H9 (cell line): ENCODE data around the gene BATF. TPM values are rescaled to one million over a fixed set of nuclear protein-coding genes. Genes with fewer than 3 reads are reported as not detected.

Experiments used
- DNase-seq: peaks from one replicate; pipeline ENCODE4 v3.0.0-alpha.2; 2017
- H2AFZ ChIP-seq: one replicate; pipeline ENCODE4 v1.6.1; 2013; ENCODE audit warnings: mild to moderate bottlenecking, low read length, control low read depth, moderate library complexity
- H2AK5ac ChIP-seq: 2 replicates; pipeline ENCODE4 v1.6.1; 2013; ENCODE audit warnings: low read length, control low read depth, mixed read lengths; ENCODE audit not compliant: insufficient read length
- H2BK120ac ChIP-seq: one replicate; pipeline ENCODE4 v1.6.1; 2013; ENCODE audit warnings: low read depth, mild to moderate bottlenecking, low read length, control low read depth, inconsistent platforms; ENCODE audit not compliant: poor library complexity, severe bottlenecking
- H2BK12ac ChIP-seq: 2 replicates; pipeline ENCODE4 v1.6.1; 2013; ENCODE audit warnings: low read length, control low read depth, mixed read lengths, low read depth; ENCODE audit not compliant: insufficient read length
- H2BK15ac ChIP-seq: 2 replicates; pipeline ENCODE4 v1.6.1; 2013; ENCODE audit warnings: low read depth, low read length, control low read depth
- H2BK20ac ChIP-seq: one replicate; pipeline ENCODE4 v1.6.1; 2013; ENCODE audit warnings: low read depth, mild to moderate bottlenecking, low read length, control low read depth, inconsistent platforms; ENCODE audit not compliant: poor library complexity, severe bottlenecking
- H2BK5ac ChIP-seq: 2 replicates; pipeline ENCODE4 v1.6.1; 2013; ENCODE audit warnings: low read length, control low read depth, mixed read lengths; ENCODE audit not compliant: insufficient read length
- H3K14ac ChIP-seq: 2 replicates; pipeline ENCODE4 v1.6.1; 2013; ENCODE audit warnings: low read length, control low read depth; ENCODE audit not compliant: insufficient read depth
- H3K18ac ChIP-seq: 2 replicates; pipeline ENCODE4 v1.6.1; 2013; ENCODE audit warnings: low read depth, mild to moderate bottlenecking, mixed read lengths, low read length, control low read depth; ENCODE audit not compliant: insufficient read length
- H3K23ac ChIP-seq: 2 replicates; pipeline ENCODE4 v1.6.1; 2013; ENCODE audit warnings: low read length, control low read depth, mixed read lengths, low read depth; ENCODE audit not compliant: insufficient read length
- H3K23me2 ChIP-seq: 2 replicates; pipeline ENCODE4 v1.6.1; 2013; ENCODE audit warnings: low read depth, mild to moderate bottlenecking, mixed read lengths, low read length, control low read depth; ENCODE audit not compliant: insufficient read length, poor library complexity, severe bottlenecking
- H3K27ac ChIP-seq: 2 replicates; pipeline ENCODE4 v1.5.1; 2013; ENCODE audit warnings: low read length, control low read depth, mixed read lengths, low read depth; ENCODE audit not compliant: insufficient read length
- H3K27me3 ChIP-seq: 2 replicates; pipeline ENCODE4 v1.6.1; 2013; ENCODE audit warnings: low read length, control low read depth, inconsistent platforms; ENCODE audit not compliant: insufficient read depth
- H3K4ac ChIP-seq: 2 replicates; pipeline ENCODE4 v1.6.1; 2013; ENCODE audit warnings: low read depth, mild to moderate bottlenecking, control low read depth, inconsistent platforms, low read length, moderate library complexity
- H3K4me1 ChIP-seq: 2 replicates; pipeline ENCODE4 v1.6.1; 2013; ENCODE audit warnings: low read length, control low read depth, inconsistent platforms; ENCODE audit not compliant: insufficient read depth
- H3K4me2 ChIP-seq: 2 replicates; pipeline ENCODE4 v1.6.1; 2013; ENCODE audit warnings: low read length, control low read depth, mixed read lengths; ENCODE audit not compliant: insufficient read length, insufficient read depth
- H3K56ac ChIP-seq: 2 replicates; pipeline ENCODE4 v1.6.1; 2013; ENCODE audit warnings: low read depth, mild to moderate bottlenecking, mixed read lengths, low read length, control low read depth; ENCODE audit not compliant: insufficient read length
- H3K79me1 ChIP-seq: 2 replicates; pipeline ENCODE4 v1.6.1; 2013; ENCODE audit warnings: low read depth, mild to moderate bottlenecking, moderate library complexity, low read length, control low read depth, inconsistent platforms; ENCODE audit not compliant: insufficient read depth, poor library complexity, severe bottlenecking
- H3K79me2 ChIP-seq: 2 replicates; pipeline ENCODE4 v1.6.1; 2013; ENCODE audit warnings: low read length, control low read depth, inconsistent platforms; ENCODE audit not compliant: insufficient read depth
- H3K9ac ChIP-seq: 2 replicates; pipeline ENCODE4 v1.6.1; 2013; ENCODE audit warnings: low read length, control low read depth, mixed read lengths; ENCODE audit not compliant: insufficient read length; ENCODE audit errors: extremely low read depth
- H3K9me3 ChIP-seq: one replicate; pipeline ENCODE4 v1.6.1; 2013; ENCODE audit warnings: low read depth, low read length, inconsistent platforms; ENCODE audit not compliant: control insufficient read depth
- H3T11ph ChIP-seq: one replicate; pipeline ENCODE4 v1.6.1; 2013; ENCODE audit warnings: mild to moderate bottlenecking, low read length, control low read depth, inconsistent platforms
- H4K20me1 ChIP-seq: one replicate; pipeline ENCODE4 v1.6.1; 2013; ENCODE audit not compliant: control insufficient read depth, insufficient read length, insufficient read depth
- H4K5ac ChIP-seq: 2 replicates; pipeline ENCODE4 v1.6.1; 2013; ENCODE audit warnings: low read depth, mild to moderate bottlenecking, mixed read lengths, low read length, control low read depth; ENCODE audit not compliant: insufficient read length
- H4K8ac ChIP-seq: replicated peaks from 2 replicates; pipeline ENCODE4 v1.6.1; 2013; ENCODE audit warnings: low read length, control low read depth, mixed read lengths, low read depth; ENCODE audit not compliant: insufficient read length
- H4K91ac ChIP-seq: 2 replicates; pipeline ENCODE4 v1.6.1; 2013; ENCODE audit warnings: low read depth, mild to moderate bottlenecking, moderate library complexity, mixed read lengths, low read length, control low read depth; ENCODE audit not compliant: insufficient read length
- H3K27ac Mint-ChIP-seq, 3 experiments: 2 replicates in 2 of 3; 3 replicates in 1 of 3; pipeline ENCODE4 v1.8.0; 2020 to 2021; ENCODE audit warnings: mixed read lengths in 3 of 3, mild to moderate bottlenecking in 1 of 3, moderate library complexity in 1 of 3
- H3K27me3 Mint-ChIP-seq: 2 replicates; pipeline ENCODE4 v1.8.0; 2021; ENCODE audit warnings: low read depth, mild to moderate bottlenecking, moderate library complexity, mixed read lengths
- H3K36me3 Mint-ChIP-seq, 3 experiments: 2 replicates in 2 of 3; 3 replicates in 1 of 3; pipeline ENCODE4 v1.8.0; 2020 to 2021; ENCODE audit warnings: low read depth in 3 of 3, mixed read lengths in 3 of 3; ENCODE audit not compliant: insufficient read depth in 1 of 3
- H3K4me1 Mint-ChIP-seq, 2 experiments: 2 replicates each; pipeline ENCODE4 v1.8.0; 2020; ENCODE audit warnings: mixed read lengths in 2 of 2
- H3K4me3 Mint-ChIP-seq, 2 experiments: 2 replicates in 1 of 2; 3 replicates in 1 of 2; pipeline ENCODE4 v1.8.0; 2020 to 2021; ENCODE audit warnings: mild to moderate bottlenecking in 2 of 2, mixed read lengths in 2 of 2, moderate library complexity in 1 of 2
- H3K9me3 Mint-ChIP-seq, 2 experiments: 2 replicates in 1 of 2; 3 replicates in 1 of 2; pipeline ENCODE4 v1.8.0; 2020; ENCODE audit warnings: mild to moderate bottlenecking in 2 of 2, mixed read lengths in 2 of 2, moderate library complexity in 1 of 2
- WGBS: extraction: QIAGEN DNeasy Blood & Tissue Kit; methylation state at CpG from one replicate; pipeline ENCODE4 v1.1.7; 2013; ENCODE audit warnings: missing lambda C conversion rate, low lambda C conversion rate, mixed read lengths; ENCODE audit not compliant: insufficient read length; ENCODE audit errors: extremely low coverage; 5-methylcytosine and 5-hydroxymethylcytosine counted together
- total RNA-seq: library from RNA; stranded (reverse); gene quantifications from 2 replicates; pipeline ENCODE4 v1.2.1, GENCODE V29; 2021
- TF ChIP-seq, protein P1 (sequence below): fragments of 200-600 bp; sonication (generic); conservative IDR thresholded peaks from 3 replicates; pipeline ENCODE4 v1.8.0; 2021; ENCODE audit warnings: antibody characterized with exemption, mild to moderate bottlenecking

Gene BATF
- total RNA-seq, 1 experiment from 2014 or later = not detected

DNA sequence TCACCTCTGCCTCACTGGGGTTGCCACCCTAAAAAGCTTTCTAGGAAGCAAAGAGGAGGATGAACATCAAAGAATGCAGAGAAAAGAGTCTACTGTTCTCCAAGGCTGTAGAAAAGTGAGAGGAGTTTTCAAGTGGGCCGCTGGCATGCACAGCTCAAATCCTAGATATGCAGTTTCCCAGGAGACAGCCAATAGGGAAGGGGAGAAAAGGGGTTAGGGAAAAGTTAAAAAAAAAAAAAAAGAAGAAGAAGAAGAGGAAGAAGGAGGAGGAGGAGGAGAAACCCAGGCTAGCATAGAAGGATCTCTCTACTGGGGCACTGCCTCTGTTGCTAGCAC, 682 bp downstream of the BATF start:
- Histone ChIP-seq H3K4ac (no peak overlapping the region), H2BK20ac (no peak overlapping the region), H3K23me2 (no peaks in the 10 kb centered on the region), H3K14ac (no peak overlapping the region), H3K9ac (no peak overlapping the region), H3K9me3 (no peaks in the 10 kb centered on the region), H3K23ac (no peak overlapping the region), H3K79me2 (no peaks in the 10 kb centered on the region), H2BK15ac (no peak overlapping the region), H2BK12ac (no peak overlapping the region), H3K79me1 (no peaks in the 10 kb centered on the region), H2AK5ac (no peak overlapping the region), H4K5ac (no peak overlapping the region), H3K27ac (no peak overlapping the region), H3K4me1 (no peaks in the 10 kb centered on the region), H3T11ph (no peak overlapping the region), H2BK5ac (no peak overlapping the region), H3K27me3 (no peaks in the 10 kb centered on the region), H4K20me1 (no peaks in the 10 kb centered on the region), H3K18ac (no peak overlapping the region), H4K91ac (no peak overlapping the region), H3K4me2 (no peak overlapping the region), H2BK120ac (no peak overlapping the region), H2AFZ (no peak overlapping the region), H4K8ac (no peak overlapping the region), H3K56ac (no peak overlapping the region)
- Mint-ChIP-seq H3K4me3 (no peak overlapping the region; a peak in 1 of 5 replicates), H3K27ac (no peak overlapping the region), H3K4me1 (peaks cover 9% of the 10 kb centered on the region in 2 experiments), H3K9me3 (no peaks in the 10 kb centered on the region), H3K27me3 (peaks cover 2% of the 10 kb centered on the region; the same call in 1 of the 2 replicates), H3K36me3 (no peaks in the 10 kb centered on the region)
- TF ChIP-seq, protein P1, sequence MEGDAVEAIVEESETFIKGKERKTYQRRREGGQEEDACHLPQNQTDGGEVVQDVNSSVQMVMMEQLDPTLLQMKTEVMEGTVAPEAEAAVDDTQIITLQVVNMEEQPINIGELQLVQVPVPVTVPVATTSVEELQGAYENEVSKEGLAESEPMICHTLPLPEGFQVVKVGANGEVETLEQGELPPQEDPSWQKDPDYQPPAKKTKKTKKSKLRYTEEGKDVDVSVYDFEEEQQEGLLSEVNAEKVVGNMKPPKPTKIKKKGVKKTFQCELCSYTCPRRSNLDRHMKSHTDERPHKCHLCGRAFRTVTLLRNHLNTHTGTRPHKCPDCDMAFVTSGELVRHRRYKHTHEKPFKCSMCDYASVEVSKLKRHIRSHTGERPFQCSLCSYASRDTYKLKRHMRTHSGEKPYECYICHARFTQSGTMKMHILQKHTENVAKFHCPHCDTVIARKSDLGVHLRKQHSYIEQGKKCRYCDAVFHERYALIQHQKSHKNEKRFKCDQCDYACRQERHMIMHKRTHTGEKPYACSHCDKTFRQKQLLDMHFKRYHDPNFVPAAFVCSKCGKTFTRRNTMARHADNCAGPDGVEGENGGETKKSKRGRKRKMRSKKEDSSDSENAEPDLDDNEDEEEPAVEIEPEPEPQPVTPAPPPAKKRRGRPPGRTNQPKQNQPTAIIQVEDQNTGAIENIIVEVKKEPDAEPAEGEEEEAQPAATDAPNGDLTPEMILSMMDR = no peak
- WGBS = no CpG with 5 or more reads among the region's 1 CpG
- DNase-seq = no peak
